BE2C (cell line): ENCODE results near the gene AMPH.
A peak's percentile ranks its signal among the peaks of the same experiment; 100 is the strongest.
"Not testable (repeated sequence)": the region's sequence is repeated elsewhere in the genome, so short reads cannot be mapped to it uniquely, and the experiment has no call there.

Experiments
- DNase-seq: peaks from one replicate; pipeline ENCODE4 v3.0.0-alpha.2; 2020
- H3K27me3 ChIP-seq: fragments of 250-450 bp; sonication (Bioruptor Pico); 2 replicates; pipeline ENCODE4 v1.5.1; 2020; ENCODE audit warnings: mild to moderate bottlenecking
- H3K36me3 ChIP-seq: fragments of 250-450 bp; sonication (Bioruptor Pico); 2 replicates; pipeline ENCODE4 v1.5.1; 2020; ENCODE audit warnings: mild to moderate bottlenecking
- H3K4me1 ChIP-seq: fragments of 250-450 bp; sonication (Bioruptor Pico); 2 replicates; pipeline ENCODE4 v1.5.1; 2020
- H3K4me3 ChIP-seq: 2 replicates; pipeline ENCODE4 v1.5.1; 2011; ENCODE audit warnings: low read depth, low read length
- H3K9me3 ChIP-seq: fragments of 250-450 bp; sonication (Bioruptor Pico); 2 replicates; pipeline ENCODE4 v1.5.1; 2020
- CTCF ChIP-seq: IDR thresholded peaks from 2 replicates; pipeline ENCODE4 v1.5.1; 2012; ENCODE audit warnings: mild to moderate bottlenecking, low read depth, low read length

The AMPH gene

GRCh38 chr7:38339953-38340819, 291.0 kb downstream of the AMPH start:
- Histone ChIP-seq H3K9me3 (no peaks in the 10 kb centered on the region), H3K4me1 (peaks cover 3% of the 10 kb centered on the region; the same call in 1 of the 2 replicates), H3K27me3 (no peaks in the 10 kb centered on the region), H3K4me3 (no peak overlapping the region), H3K36me3 (no peaks in the 10 kb centered on the region)
- no peak for DNase-seq
- no peak for TF ChIP-seq CTCF

- not testable (repeated sequence) for H3K9me3 ChIP-seq
Observed at GRCh38 chr7:38336148-38336515, 295.0 kb downstream of the AMPH start.

GRCh38 chr7:38335492-38336147, 295.6 kb downstream of the AMPH start:
- peaks cover 7% of the 10 kb centered on the region; the same call in 1 of the 2 replicates for H3K4me1 ChIP-seq
- TF ChIP-seq CTCF, result peak; percentile 100
- H3K27me3 ChIP-seq, result no peaks in the 10 kb centered on the region
- no peak overlapping the region for H3K4me3 ChIP-seq
- H3K36me3 ChIP-seq, result no peaks in the 10 kb centered on the region
- H3K9me3 ChIP-seq, result no peaks in the 10 kb centered on the region
- DNase-seq, result peak; percentile 90

More at GRCh38 chr7:38336148-38336515, 295.0 kb downstream of the AMPH start:
- not testable (repeated sequence) for H3K36me3 ChIP-seq, DNase-seq, H3K4me1 ChIP-seq, H3K27me3 ChIP-seq, H3K4me3 ChIP-seq

- Histone ChIP-seq H3K4me3 (no peak overlapping the region), H3K27me3 (no peaks in the 10 kb centered on the region), H3K4me1 (peaks cover 7% of the 10 kb centered on the region; the same call in 1 of the 2 replicates), H3K36me3 (no peaks in the 10 kb centered on the region), H3K9me3 (no peaks in the 10 kb centered on the region)
- no peak for TF ChIP-seq CTCF
- DNase-seq, result no peak
Observed at GRCh38 chr7:38335128-38335491, 296.1 kb downstream of the AMPH start.

GRCh38 chr7:38334163-38334562, 297.0 kb downstream of the AMPH start:
- Histone ChIP-seq H3K9me3 (no peaks in the 10 kb centered on the region), H3K27me3 (no peaks in the 10 kb centered on the region), H3K4me3 (no peak overlapping the region), H3K4me1 (peaks cover 7% of the 10 kb centered on the region; the same call in 1 of the 2 replicates), H3K36me3 (no peaks in the 10 kb centered on the region)
- DNase-seq, result no peak
- no peak for TF ChIP-seq CTCF
